MM.1S (cell line): ENCODE results near the gene CAPN9.

Source experiments
- EZH2 ChIP-seq: fragments of 300-600 bp; sonication (generic); optimal IDR thresholded peaks from 2 replicates; pipeline ENCODE3; 2017; ENCODE audit warnings: low read depth, mild to moderate bottlenecking, antibody characterized with exemption, low read length, mixed read lengths
- TF ChIP-seq, protein P1 (sequence below): fragments of 300-600 bp; sonication (generic); IDR thresholded peaks from 2 replicates; pipeline ENCODE4 v1.5.1; 2016; ENCODE audit warnings: antibody characterized with exemption, low read length, mixed read lengths

DNA sequence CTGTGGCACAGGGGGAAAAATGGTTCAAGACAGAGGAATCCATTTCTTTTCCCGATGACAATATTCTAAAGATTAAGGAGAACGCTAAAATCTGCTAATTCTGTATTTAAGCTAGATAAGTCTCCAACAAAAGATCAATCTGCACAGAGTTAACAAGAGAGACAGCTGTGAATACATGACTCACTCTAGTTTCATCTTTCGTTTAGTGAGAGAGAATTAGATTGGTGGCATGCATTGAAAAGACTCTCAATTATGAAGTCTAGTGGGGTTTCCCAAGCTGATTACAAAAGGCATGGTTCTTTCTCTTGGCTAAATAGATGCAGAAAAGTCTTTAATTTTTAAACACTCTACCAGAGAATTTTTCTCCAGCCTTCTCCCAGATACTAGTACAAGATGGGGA, 34.4 kb downstream of the CAPN9 start:
- TF ChIP-seq, protein P1, sequence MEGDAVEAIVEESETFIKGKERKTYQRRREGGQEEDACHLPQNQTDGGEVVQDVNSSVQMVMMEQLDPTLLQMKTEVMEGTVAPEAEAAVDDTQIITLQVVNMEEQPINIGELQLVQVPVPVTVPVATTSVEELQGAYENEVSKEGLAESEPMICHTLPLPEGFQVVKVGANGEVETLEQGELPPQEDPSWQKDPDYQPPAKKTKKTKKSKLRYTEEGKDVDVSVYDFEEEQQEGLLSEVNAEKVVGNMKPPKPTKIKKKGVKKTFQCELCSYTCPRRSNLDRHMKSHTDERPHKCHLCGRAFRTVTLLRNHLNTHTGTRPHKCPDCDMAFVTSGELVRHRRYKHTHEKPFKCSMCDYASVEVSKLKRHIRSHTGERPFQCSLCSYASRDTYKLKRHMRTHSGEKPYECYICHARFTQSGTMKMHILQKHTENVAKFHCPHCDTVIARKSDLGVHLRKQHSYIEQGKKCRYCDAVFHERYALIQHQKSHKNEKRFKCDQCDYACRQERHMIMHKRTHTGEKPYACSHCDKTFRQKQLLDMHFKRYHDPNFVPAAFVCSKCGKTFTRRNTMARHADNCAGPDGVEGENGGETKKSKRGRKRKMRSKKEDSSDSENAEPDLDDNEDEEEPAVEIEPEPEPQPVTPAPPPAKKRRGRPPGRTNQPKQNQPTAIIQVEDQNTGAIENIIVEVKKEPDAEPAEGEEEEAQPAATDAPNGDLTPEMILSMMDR, result no peak
- no peak for TF ChIP-seq EZH2
